ENCODE results near the gene AMOTL2.

DNA sequence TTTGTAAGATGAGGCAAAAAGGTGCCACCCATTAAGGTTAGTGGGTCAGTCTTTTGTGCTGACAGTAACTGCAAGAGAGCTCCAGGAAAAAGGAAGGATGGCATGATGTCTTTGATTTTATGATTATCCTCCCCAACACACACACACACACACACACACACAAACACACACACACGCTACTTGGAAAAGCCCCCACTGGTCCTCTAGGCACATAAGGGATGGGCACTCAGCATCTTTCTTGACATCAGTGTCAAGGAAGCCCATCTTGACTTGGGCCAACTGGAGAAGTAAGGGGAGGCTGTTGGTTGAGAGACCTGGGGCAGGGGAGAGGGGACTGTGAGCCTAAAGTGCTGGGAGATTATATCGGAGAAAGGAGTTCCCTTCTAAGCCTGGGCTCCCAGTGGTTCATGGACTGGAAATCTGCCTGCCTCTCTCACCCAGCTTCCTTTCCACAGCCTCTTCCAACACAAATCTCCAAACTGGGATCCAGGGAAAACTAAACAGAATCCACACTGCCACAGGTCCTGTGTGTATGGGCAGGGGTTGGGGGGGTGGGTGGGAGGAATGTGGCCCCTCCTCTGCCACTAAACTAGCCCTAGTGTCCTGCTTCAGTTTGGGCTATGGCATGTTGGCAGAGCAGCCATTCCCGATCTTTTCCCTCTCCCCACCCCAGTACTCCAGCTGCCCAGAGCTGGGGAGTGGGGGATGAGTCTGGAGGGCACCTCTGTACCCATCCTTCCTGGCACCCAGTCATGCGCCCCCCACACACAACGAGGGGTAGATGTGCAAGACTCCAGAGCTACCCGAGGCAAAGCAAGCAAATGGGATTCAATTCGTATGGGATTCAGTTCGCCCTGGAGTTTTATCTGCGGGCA lies 1.6 kb downstream of the AMOTL2 start:
- TF ChIP-seq, protein P1, sequence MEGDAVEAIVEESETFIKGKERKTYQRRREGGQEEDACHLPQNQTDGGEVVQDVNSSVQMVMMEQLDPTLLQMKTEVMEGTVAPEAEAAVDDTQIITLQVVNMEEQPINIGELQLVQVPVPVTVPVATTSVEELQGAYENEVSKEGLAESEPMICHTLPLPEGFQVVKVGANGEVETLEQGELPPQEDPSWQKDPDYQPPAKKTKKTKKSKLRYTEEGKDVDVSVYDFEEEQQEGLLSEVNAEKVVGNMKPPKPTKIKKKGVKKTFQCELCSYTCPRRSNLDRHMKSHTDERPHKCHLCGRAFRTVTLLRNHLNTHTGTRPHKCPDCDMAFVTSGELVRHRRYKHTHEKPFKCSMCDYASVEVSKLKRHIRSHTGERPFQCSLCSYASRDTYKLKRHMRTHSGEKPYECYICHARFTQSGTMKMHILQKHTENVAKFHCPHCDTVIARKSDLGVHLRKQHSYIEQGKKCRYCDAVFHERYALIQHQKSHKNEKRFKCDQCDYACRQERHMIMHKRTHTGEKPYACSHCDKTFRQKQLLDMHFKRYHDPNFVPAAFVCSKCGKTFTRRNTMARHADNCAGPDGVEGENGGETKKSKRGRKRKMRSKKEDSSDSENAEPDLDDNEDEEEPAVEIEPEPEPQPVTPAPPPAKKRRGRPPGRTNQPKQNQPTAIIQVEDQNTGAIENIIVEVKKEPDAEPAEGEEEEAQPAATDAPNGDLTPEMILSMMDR (conservative IDR thresholded peaks at IDR 0.05; ENCODE audit: low read depth, low read length) = no peak
- TF ChIP-seq EZH2 (IDR thresholded peaks at IDR 0.05; ENCODE audit: borderline replicate concordance, low read depth, low read length, poor library complexity, severe bottlenecking) = no peak

Data from A673 (cell line).